T-helper 1 cell treated with Interleukin-12 subunit alpha and Interleukin-12 subunit beta and Interleukin-4 antibody, amounts not matched to agents 30 μg/mL and 1 μg/mL, for 36 hours (primary cell): ENCODE data around the gene KPNA3.

Experiments used
- H3K27ac Mint-ChIP-seq: one replicate; pipeline ENCODE4 v1.8.0; 2021; ENCODE audit warnings: mild to moderate bottlenecking, mixed read lengths
- H3K27me3 Mint-ChIP-seq: one replicate; pipeline ENCODE4 v1.8.0; 2021; ENCODE audit warnings: low read depth, mixed read lengths
- H3K36me3 Mint-ChIP-seq: one replicate; pipeline ENCODE4 v1.8.0; 2021; ENCODE audit warnings: low read depth, mixed read lengths
- H3K4me1 Mint-ChIP-seq: one replicate; pipeline ENCODE4 v1.8.0; 2021; ENCODE audit warnings: low read depth, mixed read lengths
- H3K4me3 Mint-ChIP-seq: one replicate; pipeline ENCODE4 v1.8.0; 2021; ENCODE audit warnings: mild to moderate bottlenecking, moderate library complexity, mixed read lengths
- H3K9me3 Mint-ChIP-seq: one replicate; pipeline ENCODE4 v1.8.0; 2021; ENCODE audit warnings: mixed read lengths

Gene KPNA3

GRCh38 chr13:49655906-49656305 lies 136.6 kb downstream of the KPNA3 start:
- Mint-ChIP-seq H3K4me3 (no peak overlapping the region), H3K4me1 (peaks cover 3% of the 10 kb centered on the region), H3K9me3 (no peaks in the 10 kb centered on the region)

GRCh38 chr13:49654011-49654410 lies 138.5 kb downstream of the KPNA3 start:
- Mint-ChIP-seq H3K27me3 (no peaks in the 10 kb centered on the region), H3K9me3 (no peaks in the 10 kb centered on the region), H3K4me1 (peaks cover 3% of the 10 kb centered on the region), H3K4me3 (no peak overlapping the region), H3K27ac (no peak overlapping the region), H3K36me3 (peaks cover 2% of the 10 kb centered on the region)

More at GRCh38 chr13:49655906-49656305, 136.6 kb downstream of the KPNA3 start:
- peaks cover 8% of the 10 kb centered on the region for H3K36me3 Mint-ChIP-seq
- H3K27me3 Mint-ChIP-seq = no peaks in the 10 kb centered on the region
- no peak overlapping the region for H3K27ac Mint-ChIP-seq

DNA sequence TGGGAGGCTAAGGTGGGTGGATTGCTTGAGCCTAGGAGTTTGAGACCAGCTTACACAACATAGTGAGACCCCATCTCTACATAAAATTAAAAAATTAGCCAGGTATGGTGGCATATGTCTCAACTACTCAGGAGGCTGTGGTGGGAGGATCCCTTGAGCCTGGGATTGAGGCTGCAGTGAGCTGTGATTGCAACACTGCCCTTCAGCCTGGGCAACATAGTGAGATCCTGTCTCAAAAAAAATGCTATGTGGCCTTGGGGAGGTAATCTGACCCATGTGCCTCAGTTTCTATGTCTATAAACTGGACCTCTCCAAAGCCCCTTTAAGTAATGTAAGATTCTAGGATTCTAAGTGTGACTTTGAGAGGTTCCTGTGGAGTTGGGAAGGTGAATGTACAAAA lies 139.0 kb downstream of the KPNA3 start:
- Mint-ChIP-seq H3K9me3 (no peaks in the 10 kb centered on the region), H3K27me3 (no peaks in the 10 kb centered on the region), H3K4me1 (peaks cover 3% of the 10 kb centered on the region)

GRCh38 chr13:49652355-49653305 lies 139.9 kb downstream of the KPNA3 start:
- Mint-ChIP-seq H3K4me3 (no peak overlapping the region), H3K9me3 (no peaks in the 10 kb centered on the region), H3K27ac (no peak overlapping the region), H3K4me1 (peaks cover 3% of the 10 kb centered on the region), H3K36me3 (no peaks in the 10 kb centered on the region), H3K27me3 (no peaks in the 10 kb centered on the region)

More for the DNA sequence above, 139.0 kb downstream of the KPNA3 start:
- Mint-ChIP-seq H3K4me3 (no peak overlapping the region), H3K27ac (no peak overlapping the region), H3K36me3 (peaks cover 2% of the 10 kb centered on the region)

GRCh38 chr13:49651570-49652354 lies 140.7 kb downstream of the KPNA3 start:
- Mint-ChIP-seq H3K36me3 (no peaks in the 10 kb centered on the region), H3K4me1 (peaks cover 3% of the 10 kb centered on the region), H3K9me3 (no peaks in the 10 kb centered on the region), H3K27me3 (no peaks in the 10 kb centered on the region), H3K27ac (no peak overlapping the region), H3K4me3 (no peak overlapping the region)

GRCh38 chr13:49649963-49650312 lies 142.5 kb downstream of the KPNA3 start:
- H3K27me3 Mint-ChIP-seq = no peaks in the 10 kb centered on the region
- peaks cover 3% of the 10 kb centered on the region for H3K36me3 Mint-ChIP-seq
- H3K9me3 Mint-ChIP-seq = no peaks in the 10 kb centered on the region
- H3K4me3 Mint-ChIP-seq = no peak overlapping the region
- H3K27ac Mint-ChIP-seq = no peak overlapping the region
- peaks cover 7% of the 10 kb centered on the region for H3K4me1 Mint-ChIP-seq
